GM21423 (cell line): ENCODE data around the gene SNX4.
"Not testable (repeated sequence)": the region's sequence is repeated elsewhere in the genome, so short reads cannot be mapped to it uniquely, and the experiment has no call there.

Source experiments
- ATAC-seq: cut with Tn5 transposase; IDR thresholded peaks from one replicate; pipeline ENCODE4 v1.9.1; 2021; ENCODE audit warnings: mild to moderate bottlenecking, moderate library complexity; ENCODE audit not compliant: unreplicated experiment

Gene SNX4

DNA sequence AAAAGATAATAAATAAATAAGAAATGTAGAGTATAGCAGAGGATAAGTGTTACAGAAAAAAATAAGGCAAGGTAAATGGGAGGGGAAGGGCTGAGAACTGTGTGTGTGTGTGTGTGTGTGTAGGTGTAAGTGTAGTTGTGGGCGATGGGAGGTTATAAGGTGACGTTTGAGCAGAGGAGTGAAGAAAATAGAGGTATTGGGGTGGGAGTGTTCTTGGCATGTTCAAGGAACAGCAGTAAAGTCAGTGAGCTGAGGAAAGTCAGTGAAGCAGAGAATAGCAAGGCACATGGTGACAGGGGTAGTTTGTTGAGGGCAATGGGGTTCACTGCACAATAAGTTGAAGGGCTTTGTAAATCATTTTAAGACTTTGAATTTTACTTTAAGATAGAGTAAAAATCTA is 113.9 kb downstream of the SNX4 start:
- ATAC-seq = no peak

DNA sequence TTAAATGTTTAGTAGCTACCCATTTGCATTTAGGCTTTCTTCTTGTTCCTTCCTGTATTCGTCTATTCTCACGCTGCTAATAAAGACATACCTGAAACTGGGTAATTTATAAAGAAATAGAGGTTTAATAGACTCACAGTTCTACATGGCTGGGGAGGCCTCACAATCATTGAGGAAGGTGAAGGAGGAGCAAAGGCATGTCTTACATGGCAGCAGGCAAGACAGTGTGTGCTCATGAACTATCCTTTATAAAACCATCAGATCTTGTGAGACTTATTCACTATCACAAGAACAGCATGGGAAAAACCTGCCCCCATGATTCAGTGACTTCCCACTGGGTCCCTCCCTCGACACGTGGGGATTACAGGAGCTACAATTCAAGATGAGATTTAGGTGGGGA is 114.5 kb downstream of the SNX4 start:
- not testable (repeated sequence) for ATAC-seq

DNA sequence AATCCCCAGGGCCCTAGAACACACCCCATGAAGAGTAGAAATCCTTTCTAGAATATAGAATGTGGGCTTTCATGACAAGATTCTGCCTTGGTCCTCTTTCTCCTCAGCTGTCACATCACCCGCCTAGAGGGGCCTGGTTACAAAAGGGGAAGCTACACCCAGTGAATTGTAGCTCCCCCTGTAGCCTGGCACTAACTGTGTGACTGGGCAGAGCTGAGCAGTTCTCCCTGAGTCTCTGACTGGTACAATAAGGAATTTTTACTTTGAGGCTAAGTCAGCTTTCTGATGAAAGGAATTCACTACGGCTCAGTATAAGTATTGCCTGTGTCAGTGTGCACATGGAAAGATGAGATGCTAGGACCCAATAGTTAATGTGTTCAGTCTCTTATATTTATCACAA is 116.2 kb downstream of the SNX4 start:
- no peak for ATAC-seq

DNA sequence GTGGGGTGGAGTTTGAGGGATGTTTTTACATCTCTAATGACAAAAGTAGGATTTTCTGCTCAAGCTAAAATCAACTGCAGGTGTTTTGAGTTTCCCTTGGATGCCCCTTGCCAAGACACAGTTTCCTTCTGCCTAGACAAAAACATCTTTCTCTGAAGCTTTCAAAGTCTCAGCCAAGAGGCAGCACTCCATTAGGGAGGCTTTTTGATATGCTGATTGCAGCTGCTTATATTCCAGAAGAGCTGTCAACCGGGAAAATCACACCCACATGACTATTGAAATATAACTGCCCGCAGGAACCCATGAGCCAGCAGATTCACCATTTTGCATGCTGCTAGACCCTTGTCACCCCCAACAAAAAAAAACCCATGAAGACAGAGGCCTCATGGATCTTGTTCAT is 117.4 kb downstream of the SNX4 start:
- ATAC-seq = no peak

DNA sequence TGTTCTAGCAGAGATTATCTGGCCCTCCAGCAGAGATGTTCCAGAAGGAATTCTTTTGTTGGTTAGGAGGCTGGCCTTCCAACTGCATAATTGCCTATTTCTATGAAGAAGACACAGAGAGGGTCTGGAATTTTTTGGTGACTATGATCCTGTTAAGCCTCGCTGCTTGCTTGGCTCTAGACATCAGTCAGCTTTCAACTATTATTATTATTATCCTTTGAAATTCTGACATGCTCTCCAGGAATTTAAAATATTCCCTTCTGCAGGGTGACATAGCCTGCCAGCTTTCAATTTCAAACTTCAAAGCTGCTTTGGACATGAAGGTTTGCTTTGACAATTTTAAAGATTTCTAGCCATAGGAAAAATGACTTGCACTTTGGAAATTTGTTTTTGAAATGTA is 118.6 kb downstream of the SNX4 start:
- no peak for ATAC-seq

DNA sequence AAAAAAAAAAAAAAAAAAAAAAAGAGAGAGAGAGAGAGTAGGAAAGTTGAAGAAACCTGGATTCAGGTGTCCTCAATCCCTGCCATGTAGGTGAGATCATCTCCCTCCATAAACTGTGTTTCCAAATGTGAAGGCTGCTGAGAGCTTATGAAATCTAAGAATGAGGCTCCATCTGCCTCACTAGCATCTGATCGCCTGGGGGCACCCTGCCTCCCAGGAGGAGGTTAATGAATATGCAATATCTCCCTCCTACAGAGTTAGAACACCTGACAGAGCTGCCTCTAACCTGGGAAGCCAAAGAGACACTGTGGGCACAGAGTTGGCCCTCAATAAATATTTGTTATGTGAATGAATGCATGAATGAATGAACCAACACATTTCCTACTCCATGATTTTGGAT is 121.0 kb downstream of the SNX4 start:
- ATAC-seq = no peak
